Chondrocyte (in vitro differentiated cells): ENCODE results near the gene GDAP1L1. TPM values are rescaled to one million over a fixed set of nuclear protein-coding genes. Genes with fewer than 3 reads are reported as not detected.

Experiments used
- DNase-seq: peaks from one replicate; pipeline ENCODE4 v3.0.0; 2021; ENCODE audit warnings: mixed read lengths, low spot score
- H3K27ac Mint-ChIP-seq: one replicate; pipeline ENCODE4 v1.8.0; 2021; ENCODE audit warnings: mild to moderate bottlenecking, moderate library complexity, mixed read lengths; ENCODE audit not compliant: unreplicated experiment
- H3K27me3 Mint-ChIP-seq: 2 replicates; pipeline ENCODE4 v1.8.0; 2021; ENCODE audit warnings: low read depth, mixed read lengths
- H3K36me3 Mint-ChIP-seq: 2 replicates; pipeline ENCODE4 v1.8.0; 2021; ENCODE audit warnings: low read depth, mixed read lengths
- H3K4me1 Mint-ChIP-seq: 2 replicates; pipeline ENCODE4 v1.8.0; 2021; ENCODE audit warnings: low read depth, mild to moderate bottlenecking, mixed read lengths
- H3K4me3 Mint-ChIP-seq: one replicate; pipeline ENCODE4 v1.8.0; 2021; ENCODE audit warnings: mild to moderate bottlenecking, moderate library complexity, mixed read lengths; ENCODE audit not compliant: unreplicated experiment
- H3K9me3 Mint-ChIP-seq: 2 replicates; pipeline ENCODE4 v1.8.0; 2021; ENCODE audit warnings: low read depth, mixed read lengths
- total RNA-seq: library from RNA; stranded (reverse); gene quantifications from 3 replicates; pipeline ENCODE4 v1.2.1, GENCODE V29; 2021
- TF ChIP-seq, protein P1 (sequence below): fragments of 200-600 bp; sonication (generic); IDR thresholded peaks from 2 replicates; pipeline ENCODE4 v1.5.0; 2021; ENCODE audit warnings: antibody characterized with exemption, mild to moderate bottlenecking, moderate library complexity

GDAP1L1 gene
- total RNA-seq, 1 donor from 2014 or later, result not detected

GRCh38 chr20:44219170-44219730 is 27.9 kb upstream of the GDAP1L1 start:
- no peak overlapping the region for H3K27ac Mint-ChIP-seq

DNA sequence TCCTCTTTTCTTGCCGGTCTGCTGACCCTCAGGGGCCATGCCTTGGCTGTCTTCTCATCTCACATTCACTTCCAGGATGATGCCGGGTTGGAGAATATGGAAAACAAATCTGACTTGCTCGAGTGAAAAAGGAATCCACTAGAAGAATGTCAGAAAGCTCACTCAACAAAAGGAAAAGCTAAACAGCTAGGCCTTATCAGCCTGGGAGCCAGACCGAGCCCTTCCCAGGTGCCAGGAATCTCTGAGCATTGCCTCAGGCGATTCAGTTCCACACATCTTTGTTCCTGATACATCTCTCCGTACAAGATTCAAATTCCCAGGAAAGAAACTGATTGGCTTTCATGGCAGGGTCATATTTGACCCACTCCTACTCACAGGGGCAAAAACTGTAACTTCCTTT is 27.3 kb upstream of the GDAP1L1 start:
- no peaks in the 10 kb centered on the region for H3K36me3 Mint-ChIP-seq
- no peak for DNase-seq
- TF ChIP-seq, protein P1, sequence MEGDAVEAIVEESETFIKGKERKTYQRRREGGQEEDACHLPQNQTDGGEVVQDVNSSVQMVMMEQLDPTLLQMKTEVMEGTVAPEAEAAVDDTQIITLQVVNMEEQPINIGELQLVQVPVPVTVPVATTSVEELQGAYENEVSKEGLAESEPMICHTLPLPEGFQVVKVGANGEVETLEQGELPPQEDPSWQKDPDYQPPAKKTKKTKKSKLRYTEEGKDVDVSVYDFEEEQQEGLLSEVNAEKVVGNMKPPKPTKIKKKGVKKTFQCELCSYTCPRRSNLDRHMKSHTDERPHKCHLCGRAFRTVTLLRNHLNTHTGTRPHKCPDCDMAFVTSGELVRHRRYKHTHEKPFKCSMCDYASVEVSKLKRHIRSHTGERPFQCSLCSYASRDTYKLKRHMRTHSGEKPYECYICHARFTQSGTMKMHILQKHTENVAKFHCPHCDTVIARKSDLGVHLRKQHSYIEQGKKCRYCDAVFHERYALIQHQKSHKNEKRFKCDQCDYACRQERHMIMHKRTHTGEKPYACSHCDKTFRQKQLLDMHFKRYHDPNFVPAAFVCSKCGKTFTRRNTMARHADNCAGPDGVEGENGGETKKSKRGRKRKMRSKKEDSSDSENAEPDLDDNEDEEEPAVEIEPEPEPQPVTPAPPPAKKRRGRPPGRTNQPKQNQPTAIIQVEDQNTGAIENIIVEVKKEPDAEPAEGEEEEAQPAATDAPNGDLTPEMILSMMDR, result no peak
- peaks cover 25% of the 10 kb centered on the region for H3K4me1 Mint-ChIP-seq
- H3K27me3 Mint-ChIP-seq, result no peaks in the 10 kb centered on the region
- H3K4me3 Mint-ChIP-seq, result no peak overlapping the region
- H3K27ac Mint-ChIP-seq, result no peak overlapping the region
- H3K9me3 Mint-ChIP-seq, result no peaks in the 10 kb centered on the region

More at GRCh38 chr20:44219170-44219730, 27.9 kb upstream of the GDAP1L1 start:
- DNase-seq, result no peak
- no peaks in the 10 kb centered on the region for H3K9me3 Mint-ChIP-seq
- peaks cover 25% of the 10 kb centered on the region for H3K4me1 Mint-ChIP-seq
- no peaks in the 10 kb centered on the region for H3K36me3 Mint-ChIP-seq
- H3K4me3 Mint-ChIP-seq, result no peak overlapping the region
- no peaks in the 10 kb centered on the region for H3K27me3 Mint-ChIP-seq
- TF ChIP-seq, protein P1, result no peak

GRCh38 chr20:44221368-44221954 is 25.6 kb upstream of the GDAP1L1 start:
- H3K4me1 Mint-ChIP-seq, result peaks cover 20% of the 10 kb centered on the region
- DNase-seq, result no peak
- H3K36me3 Mint-ChIP-seq, result no peaks in the 10 kb centered on the region
- H3K9me3 Mint-ChIP-seq, result no peaks in the 10 kb centered on the region
- TF ChIP-seq, protein P1, result no peak
- no peaks in the 10 kb centered on the region for H3K27me3 Mint-ChIP-seq
- H3K4me3 Mint-ChIP-seq, result no peak overlapping the region
- no peak overlapping the region for H3K27ac Mint-ChIP-seq

GRCh38 chr20:44222027-44222426 is 25.1 kb upstream of the GDAP1L1 start:
- Mint-ChIP-seq H3K4me3 (no peak overlapping the region), H3K27me3 (no peaks in the 10 kb centered on the region), H3K27ac (no peak overlapping the region), H3K9me3 (no peaks in the 10 kb centered on the region), H3K36me3 (no peaks in the 10 kb centered on the region), H3K4me1 (peaks cover 20% of the 10 kb centered on the region)
- TF ChIP-seq, protein P1, result no peak
- no peak for DNase-seq

- no peaks in the 10 kb centered on the region for H3K36me3 Mint-ChIP-seq
- no peak for DNase-seq
- no peaks in the 10 kb centered on the region for H3K9me3 Mint-ChIP-seq
- no peaks in the 10 kb centered on the region for H3K27me3 Mint-ChIP-seq
- peaks cover 13% of the 10 kb centered on the region for H3K4me1 Mint-ChIP-seq
- no peak overlapping the region for H3K4me3 Mint-ChIP-seq
- TF ChIP-seq, protein P1, result no peak
- no peak overlapping the region for H3K27ac Mint-ChIP-seq
These were observed 24.3 kb upstream of the GDAP1L1 start for GRCh38 chr20:44222633-44223368.
